CD14-positive monocyte (primary cell): ENCODE measurements around the gene CALB2. TPM values are rescaled to one million over a fixed set of nuclear protein-coding genes. Genes with fewer than 3 reads are reported as not detected.

Experiments
- DNase-seq, 3 donors: peaks; one replicate each; pipeline ENCODE4 v3.0.0-alpha.2; 2011 to 2022
- H2AFZ ChIP-seq: 2 replicates; pipeline ENCODE4 v1.6.0; 2012; ENCODE audit warnings: mild to moderate bottlenecking, low read depth, low read length, inconsistent platforms; ENCODE audit not compliant: insufficient read depth, poor library complexity, severe bottlenecking
- H3K27ac ChIP-seq, 2 donors: 1 replicate in 1 of 2; 2 replicates in 1 of 2; pipeline ENCODE4 v1.5.1; 2012 to 2013; ENCODE audit warnings: low read length in 2 of 2, control low read depth in 1 of 2, inconsistent platforms in 1 of 2, low read depth in 1 of 2, mild to moderate bottlenecking in 1 of 2
- H3K27me3 ChIP-seq, 2 donors: one replicate each; pipeline versions ENCODE4 v1.6.0 to v1.6.1; 2011 to 2013; ENCODE audit warnings: low read length in 2 of 2; ENCODE audit not compliant: control insufficient read depth in 2 of 2, insufficient read depth in 2 of 2
- H3K36me3 ChIP-seq, 2 donors: replicated peaks in 1 of 2; 1 replicate in 1 of 2; 2 replicates in 1 of 2; pipeline versions ENCODE4 v1.5.1 to v1.6.1; 2012 to 2013; ENCODE audit warnings: low read length in 2 of 2, control low read depth in 1 of 2, inconsistent platforms in 1 of 2, mild to moderate bottlenecking in 1 of 2; ENCODE audit not compliant: insufficient read depth in 2 of 2, control insufficient read depth in 1 of 2
- H3K4me1 ChIP-seq, 2 donors: 1 replicate in 1 of 2; 2 replicates in 1 of 2; pipeline versions ENCODE4 v1.5.1 to v1.6.1; 2012 to 2013; ENCODE audit warnings: low read length in 2 of 2, control low read depth in 1 of 2, inconsistent platforms in 1 of 2, mild to moderate bottlenecking in 1 of 2, moderate library complexity in 1 of 2; ENCODE audit not compliant: insufficient read depth in 2 of 2, control insufficient read depth in 1 of 2
- H3K4me2 ChIP-seq: replicated peaks from 2 replicates; pipeline ENCODE3; 2012; ENCODE audit warnings: low read length, moderate library complexity, mild to moderate bottlenecking; ENCODE audit not compliant: poor library complexity, severe bottlenecking; ENCODE audit errors: extremely low read depth
- H3K4me3 ChIP-seq, 3 experiments: fragments of 200-600 bp in 1 of 3; sonication (generic) in 1 of 3; replicated peaks in 1 of 3; 1 replicate in 2 of 3; 2 replicates in 1 of 3; pipeline ENCODE4 v1.5.1; 2011 to 2013; ENCODE audit warnings: low read length in 3 of 3, mild to moderate bottlenecking in 3 of 3, control low read depth in 2 of 3, low read depth in 2 of 3, inconsistent platforms in 1 of 3, moderate library complexity in 1 of 3
- H3K79me2 ChIP-seq: 2 replicates; pipeline ENCODE4 v1.6.0; 2012; ENCODE audit warnings: mild to moderate bottlenecking, control low read depth, inconsistent platforms, low read length, moderate library complexity; ENCODE audit not compliant: insufficient read depth
- H3K9ac ChIP-seq: 2 replicates; pipeline ENCODE4 v1.6.0; 2017; ENCODE audit warnings: low read length, mild to moderate bottlenecking; ENCODE audit not compliant: insufficient read depth, poor library complexity, severe bottlenecking
- H3K9me3 ChIP-seq, 2 donors: replicated peaks in 1 of 2; 1 replicate in 1 of 2; 2 replicates in 1 of 2; pipeline versions ENCODE4 v1.5.1 to v1.6.1; 2012 to 2013; ENCODE audit warnings: low read length in 2 of 2, control low read depth in 1 of 2; ENCODE audit not compliant: control insufficient read depth in 1 of 2, insufficient read depth in 1 of 2
- H4K20me1 ChIP-seq: 2 replicates; pipeline ENCODE4 v1.6.0; 2012; ENCODE audit warnings: mild to moderate bottlenecking, low read length, control low read depth, moderate library complexity; ENCODE audit not compliant: insufficient read depth
- H3K27ac Mint-ChIP-seq, 7 donors: one replicate each; pipeline ENCODE4 v1.8.0; 2020; ENCODE audit warnings: mild to moderate bottlenecking in 7 of 7, mixed read lengths in 7 of 7, moderate library complexity in 6 of 7, inconsistent platforms in 2 of 7
- H3K27me3 Mint-ChIP-seq, 3 donors: one replicate each; pipeline ENCODE4 v1.8.0; 2021 to 2022; ENCODE audit warnings: low read depth in 3 of 3, mild to moderate bottlenecking in 3 of 3, mixed read lengths in 3 of 3, moderate library complexity in 3 of 3, inconsistent platforms in 1 of 3
- H3K36me3 Mint-ChIP-seq, 2 donors: one replicate each; pipeline ENCODE4 v1.8.0; 2020; ENCODE audit warnings: mixed read lengths in 2 of 2, inconsistent platforms in 1 of 2, mild to moderate bottlenecking in 1 of 2
- H3K4me1 Mint-ChIP-seq: one replicate; pipeline ENCODE4 v1.8.0; 2020; ENCODE audit warnings: mild to moderate bottlenecking, mixed read lengths
- H3K4me3 Mint-ChIP-seq, 2 donors: one replicate each; pipeline ENCODE4 v1.8.0; 2020; ENCODE audit warnings: mild to moderate bottlenecking in 2 of 2, mixed read lengths in 2 of 2, moderate library complexity in 1 of 2
- H3K9me3 Mint-ChIP-seq, 7 donors: one replicate each; pipeline ENCODE4 v1.8.0; 2020 to 2022; ENCODE audit warnings: mixed read lengths in 7 of 7, mild to moderate bottlenecking in 6 of 7, moderate library complexity in 6 of 7, inconsistent platforms in 2 of 7
- WGBS: methylation state at CpG from one replicate; pipeline ENCODE4 v1.1.5; 2013; ENCODE audit warnings: missing lambda C conversion rate; ENCODE audit not compliant: insufficient coverage; 5-methylcytosine and 5-hydroxymethylcytosine counted together
- intact Hi-C, 2 donors: fragments of 100-400 bp; cut with micrococcal nuclease; formaldehyde crosslinking; loops; one replicate each; pipeline versions ENCODE4 v1.15.0 to v1.15.1; 2023
- polyA plus RNA-seq, 3 donors: library from polyadenylated mRNA; depleted of rRNA in 1 of 3; unstranded in 2 of 3; stranded (reverse) in 1 of 3; fragments of 300-500 nt in 2 of 3; fragments of >200 nt in 1 of 3; fragmentation: Illumina TruSeq in 2 of 3; gene quantifications; 1 replicate in 2 of 3; 2 replicates in 1 of 3; pipeline ENCODE4 v1.2.3, GENCODE V29; 2012 to 2021
- TF ChIP-seq, protein P1 (sequence below): fragments of 200-600 bp; IDR thresholded peaks from one replicate; pipeline ENCODE4 v1.8.0; 2022; ENCODE audit warnings: antibody characterized with exemption, mild to moderate bottlenecking

The CALB2 gene
- polyA plus RNA-seq, 3 donors = not detected

DNA sequence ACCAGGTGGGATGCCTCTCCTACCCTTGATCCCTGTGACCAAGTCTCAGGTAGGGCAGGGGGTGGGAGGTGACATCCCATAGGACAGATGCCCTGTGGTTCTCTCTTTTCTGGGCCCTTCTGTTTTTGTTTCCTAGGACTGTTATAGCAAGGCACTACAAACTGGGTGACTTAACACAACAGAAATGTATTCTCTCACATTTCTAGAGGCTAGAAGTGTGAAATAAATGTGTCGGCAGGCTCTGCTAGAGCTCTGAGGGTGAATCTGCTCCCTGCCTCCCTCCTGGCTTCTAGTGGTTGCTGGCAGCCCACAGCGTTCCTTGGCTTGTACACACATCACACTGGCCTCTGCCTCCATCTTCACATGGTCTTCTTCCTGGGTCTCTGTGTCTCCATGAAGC lies 12.7 kb downstream of the CALB2 start:
- H3K4me3 Mint-ChIP-seq = no peak overlapping the region
- no peak overlapping the region for H3K27ac Mint-ChIP-seq
- no peaks in the 10 kb centered on the region for H3K36me3 ChIP-seq
- H3K27ac ChIP-seq = no peak overlapping the region
- TF ChIP-seq, protein P1, sequence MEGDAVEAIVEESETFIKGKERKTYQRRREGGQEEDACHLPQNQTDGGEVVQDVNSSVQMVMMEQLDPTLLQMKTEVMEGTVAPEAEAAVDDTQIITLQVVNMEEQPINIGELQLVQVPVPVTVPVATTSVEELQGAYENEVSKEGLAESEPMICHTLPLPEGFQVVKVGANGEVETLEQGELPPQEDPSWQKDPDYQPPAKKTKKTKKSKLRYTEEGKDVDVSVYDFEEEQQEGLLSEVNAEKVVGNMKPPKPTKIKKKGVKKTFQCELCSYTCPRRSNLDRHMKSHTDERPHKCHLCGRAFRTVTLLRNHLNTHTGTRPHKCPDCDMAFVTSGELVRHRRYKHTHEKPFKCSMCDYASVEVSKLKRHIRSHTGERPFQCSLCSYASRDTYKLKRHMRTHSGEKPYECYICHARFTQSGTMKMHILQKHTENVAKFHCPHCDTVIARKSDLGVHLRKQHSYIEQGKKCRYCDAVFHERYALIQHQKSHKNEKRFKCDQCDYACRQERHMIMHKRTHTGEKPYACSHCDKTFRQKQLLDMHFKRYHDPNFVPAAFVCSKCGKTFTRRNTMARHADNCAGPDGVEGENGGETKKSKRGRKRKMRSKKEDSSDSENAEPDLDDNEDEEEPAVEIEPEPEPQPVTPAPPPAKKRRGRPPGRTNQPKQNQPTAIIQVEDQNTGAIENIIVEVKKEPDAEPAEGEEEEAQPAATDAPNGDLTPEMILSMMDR = no peak
- H3K36me3 Mint-ChIP-seq = no peaks in the 10 kb centered on the region
- no peaks in the 10 kb centered on the region for H3K4me1 Mint-ChIP-seq
- H3K9me3 ChIP-seq = no peaks in the 10 kb centered on the region
- no peaks in the 10 kb centered on the region for H3K27me3 ChIP-seq
- no peaks in the 10 kb centered on the region for H3K79me2 ChIP-seq
- no peaks in the 10 kb centered on the region for H4K20me1 ChIP-seq
- intact Hi-C loops = no loop called here
- H3K9ac ChIP-seq = no peak overlapping the region
- H3K4me3 ChIP-seq = no peak overlapping the region
- H3K27me3 Mint-ChIP-seq = peaks cover 4 to 8% (median 7%) of the 10 kb centered on the region in 3 donors
- 90% methylated on average over 1 of the region's 2 CpGs for WGBS
- no peak overlapping the region for H3K4me2 ChIP-seq
- no peaks in the 10 kb centered on the region for H3K9me3 Mint-ChIP-seq
- no peak overlapping the region for H2AFZ ChIP-seq
- DNase-seq = no peak
- H3K4me1 ChIP-seq = no peaks in the 10 kb centered on the region

DNA sequence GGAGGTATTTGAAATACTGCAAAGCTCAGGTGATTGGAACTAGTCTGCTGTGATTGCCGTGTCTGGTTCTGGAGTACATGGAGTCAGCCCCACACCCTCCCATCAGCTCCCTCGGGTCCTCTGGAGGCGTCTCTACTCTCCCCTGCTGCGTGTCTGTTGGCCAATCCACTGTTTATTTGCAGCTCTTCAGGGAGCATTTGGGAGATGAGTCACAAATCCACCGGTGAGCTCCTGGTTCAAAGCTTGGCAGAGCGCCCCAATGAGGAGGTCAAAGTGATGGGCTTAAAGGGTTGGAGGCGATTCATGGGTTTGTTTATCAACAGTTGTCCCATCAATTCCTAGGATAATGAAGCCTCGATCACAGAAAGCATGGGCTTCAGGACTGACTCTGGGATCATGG lies 14.6 kb downstream of the CALB2 start:
- Histone ChIP-seq H4K20me1 (no peaks in the 10 kb centered on the region), H3K4me1 (no peaks in the 10 kb centered on the region), H3K9ac (no peak overlapping the region), H3K4me3 (no peak overlapping the region), H3K79me2 (no peaks in the 10 kb centered on the region), H3K9me3 (no peaks in the 10 kb centered on the region), H3K36me3 (no peaks in the 10 kb centered on the region), H3K4me2 (no peak overlapping the region), H3K27me3 (no peaks in the 10 kb centered on the region), H2AFZ (no peak overlapping the region), H3K27ac (no peak overlapping the region)
- H3K36me3 Mint-ChIP-seq = no peaks in the 10 kb centered on the region
- H3K9me3 Mint-ChIP-seq = peaks cover 0 to 4% (median 2%) of the 10 kb centered on the region in 7 donors
- H3K4me3 Mint-ChIP-seq = no peak overlapping the region
- no peak for DNase-seq
- H3K27me3 Mint-ChIP-seq = peaks cover 5 to 11% (median 10%) of the 10 kb centered on the region in 3 donors
- H3K4me1 Mint-ChIP-seq = no peaks in the 10 kb centered on the region
- TF ChIP-seq, protein P1 = no peak
- WGBS = 74% methylated on average over 5 of the region's 8 CpGs
- no peak overlapping the region for H3K27ac Mint-ChIP-seq
- intact Hi-C loops = no loop called here
